Parathyroid adenoma (tissue), 2 donors: ENCODE results near the gene SRGAP1.

Experiments
- H2AFZ ChIP-seq: fragments of 300-600 bp; sonication (generic); one replicate; pipeline ENCODE4 v1.7.0; 2017; ENCODE audit warnings: antibody characterized with exemption, mild to moderate bottlenecking
- H3K27ac ChIP-seq: fragments of 300-600 bp; sonication (generic); one replicate; pipeline ENCODE4 v1.7.0; 2017
- H3K27me3 ChIP-seq: fragments of 300-600 bp; sonication (generic); one replicate; pipeline ENCODE4 v1.7.0; 2017; ENCODE audit warnings: low read length; ENCODE audit not compliant: control insufficient read depth, insufficient read depth
- H3K36me3 ChIP-seq: fragments of 300-600 bp; sonication (generic); one replicate; pipeline ENCODE4 v1.7.0; 2017; ENCODE audit warnings: low read length; ENCODE audit not compliant: control insufficient read depth, insufficient read depth
- H3K4me1 ChIP-seq: fragments of 300-600 bp; sonication (generic); one replicate; pipeline ENCODE4 v1.7.0; 2017; ENCODE audit warnings: control low read depth
- H3K4me2 ChIP-seq: fragments of 300-600 bp; sonication (generic); one replicate; pipeline ENCODE4 v1.7.0; 2017; ENCODE audit warnings: low read length
- H3K4me3 ChIP-seq: fragments of 300-600 bp; sonication (generic); one replicate; pipeline ENCODE4 v1.7.0; 2017; ENCODE audit warnings: low read depth, low read length
- H3K79me2 ChIP-seq: fragments of 300-600 bp; sonication (generic); one replicate; pipeline ENCODE4 v1.7.0; 2017; ENCODE audit warnings: control low read depth
- H3K9ac ChIP-seq: fragments of 300-600 bp; sonication (generic); one replicate; pipeline ENCODE4 v1.7.0; 2017; ENCODE audit warnings: mild to moderate bottlenecking
- H3K9me3 ChIP-seq: fragments of 300-600 bp; sonication (generic); one replicate; pipeline ENCODE4 v1.7.0; 2017; ENCODE audit warnings: low read length; ENCODE audit not compliant: control insufficient read depth
- TF ChIP-seq, protein P1 (sequence below): fragments of 300-600 bp; sonication (generic); IDR thresholded peaks from one replicate; pipeline ENCODE4 v1.7.0; 2017; ENCODE audit warnings: antibody characterized with exemption, mild to moderate bottlenecking
- donor health status: primary hyperparathyroidism.

Gene SRGAP1

DNA sequence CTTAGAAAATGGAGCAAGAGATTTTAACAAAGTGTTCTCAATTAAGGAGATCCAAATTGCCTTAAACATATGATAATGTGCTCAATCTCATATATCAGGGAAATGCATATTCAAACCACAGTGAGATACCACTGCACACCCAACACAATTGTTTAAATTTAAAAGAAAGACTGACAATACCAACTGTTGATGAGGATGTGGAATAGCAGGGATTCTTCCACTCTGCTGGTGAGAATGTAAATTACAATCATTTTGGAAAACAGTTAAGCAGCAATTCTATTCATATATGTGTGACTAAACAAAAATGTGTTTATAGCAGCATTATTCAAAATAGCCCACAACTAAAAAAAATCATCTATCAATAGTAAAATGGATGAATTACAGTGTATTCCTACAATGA lies 233.4 kb downstream of the SRGAP1 start:
- H2AFZ ChIP-seq = no peak overlapping the region

GRCh38 chr12:64080319-64081007 lies 236.0 kb downstream of the SRGAP1 start:
- Histone ChIP-seq H3K27me3 (no peaks in the 10 kb centered on the region), H3K9me3 (no peaks in the 10 kb centered on the region), H3K4me1 (peaks cover 17% of the 10 kb centered on the region), H3K4me2 (peak overlapping the region; percentile 52), H3K4me3 (no peak overlapping the region), H3K36me3 (no peaks in the 10 kb centered on the region), H2AFZ (no peak overlapping the region), H3K27ac (no peak overlapping the region), H3K79me2 (no peaks in the 10 kb centered on the region), H3K9ac (no peak overlapping the region)
- TF ChIP-seq, protein P1, sequence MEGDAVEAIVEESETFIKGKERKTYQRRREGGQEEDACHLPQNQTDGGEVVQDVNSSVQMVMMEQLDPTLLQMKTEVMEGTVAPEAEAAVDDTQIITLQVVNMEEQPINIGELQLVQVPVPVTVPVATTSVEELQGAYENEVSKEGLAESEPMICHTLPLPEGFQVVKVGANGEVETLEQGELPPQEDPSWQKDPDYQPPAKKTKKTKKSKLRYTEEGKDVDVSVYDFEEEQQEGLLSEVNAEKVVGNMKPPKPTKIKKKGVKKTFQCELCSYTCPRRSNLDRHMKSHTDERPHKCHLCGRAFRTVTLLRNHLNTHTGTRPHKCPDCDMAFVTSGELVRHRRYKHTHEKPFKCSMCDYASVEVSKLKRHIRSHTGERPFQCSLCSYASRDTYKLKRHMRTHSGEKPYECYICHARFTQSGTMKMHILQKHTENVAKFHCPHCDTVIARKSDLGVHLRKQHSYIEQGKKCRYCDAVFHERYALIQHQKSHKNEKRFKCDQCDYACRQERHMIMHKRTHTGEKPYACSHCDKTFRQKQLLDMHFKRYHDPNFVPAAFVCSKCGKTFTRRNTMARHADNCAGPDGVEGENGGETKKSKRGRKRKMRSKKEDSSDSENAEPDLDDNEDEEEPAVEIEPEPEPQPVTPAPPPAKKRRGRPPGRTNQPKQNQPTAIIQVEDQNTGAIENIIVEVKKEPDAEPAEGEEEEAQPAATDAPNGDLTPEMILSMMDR = no peak

More for the DNA sequence above, 233.4 kb downstream of the SRGAP1 start:
- H3K4me2 ChIP-seq = no peak overlapping the region
- H3K27ac ChIP-seq = no peak overlapping the region
- TF ChIP-seq, protein P1 = no peak
- H3K4me1 ChIP-seq = peaks cover 13% of the 10 kb centered on the region
- H3K36me3 ChIP-seq = no peaks in the 10 kb centered on the region
- H3K9me3 ChIP-seq = no peaks in the 10 kb centered on the region
- no peaks in the 10 kb centered on the region for H3K79me2 ChIP-seq
- no peak overlapping the region for H3K4me3 ChIP-seq
- no peak overlapping the region for H3K9ac ChIP-seq
- no peaks in the 10 kb centered on the region for H3K27me3 ChIP-seq

GRCh38 chr12:64081008-64081404 lies 236.5 kb downstream of the SRGAP1 start:
- H3K4me1 ChIP-seq = peaks cover 17% of the 10 kb centered on the region
- H3K9me3 ChIP-seq = no peaks in the 10 kb centered on the region
- no peaks in the 10 kb centered on the region for H3K36me3 ChIP-seq
- TF ChIP-seq, protein P1 = no peak
- H2AFZ ChIP-seq = no peak overlapping the region
- H3K4me3 ChIP-seq = no peak overlapping the region
- no peaks in the 10 kb centered on the region for H3K27me3 ChIP-seq
- no peak overlapping the region for H3K9ac ChIP-seq
- H3K79me2 ChIP-seq = no peaks in the 10 kb centered on the region
- no peak overlapping the region for H3K27ac ChIP-seq
- H3K4me2 ChIP-seq = peak overlapping the region; percentile 52

DNA sequence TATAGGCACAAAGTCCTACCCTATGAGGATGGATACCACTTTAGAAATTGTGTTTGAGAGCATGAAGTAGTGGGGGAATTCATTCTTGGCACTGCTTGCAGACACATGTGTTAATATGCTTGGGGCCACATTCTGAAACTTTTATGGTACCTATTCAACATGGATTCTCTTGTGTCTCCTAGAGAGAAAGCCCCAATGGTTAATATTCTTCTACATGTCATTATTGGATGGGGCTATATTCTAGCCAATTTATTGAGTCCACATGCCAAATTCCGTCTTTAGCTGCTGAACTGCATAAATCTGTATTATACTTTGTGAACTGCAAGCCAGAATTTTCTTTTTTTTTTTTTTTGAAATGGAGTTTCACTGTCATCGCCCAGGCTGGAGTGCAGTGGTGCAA lies 237.6 kb downstream of the SRGAP1 start:
- H3K4me1 ChIP-seq = peaks cover 17% of the 10 kb centered on the region
- H3K27ac ChIP-seq = no peak overlapping the region

More for the DNA sequence above, 237.6 kb downstream of the SRGAP1 start:
- TF ChIP-seq, protein P1 = no peak
- no peak overlapping the region for H3K9ac ChIP-seq
- H3K36me3 ChIP-seq = no peaks in the 10 kb centered on the region
- no peaks in the 10 kb centered on the region for H3K9me3 ChIP-seq
- H3K27me3 ChIP-seq = no peaks in the 10 kb centered on the region
- H2AFZ ChIP-seq = no peak overlapping the region
- no peak overlapping the region for H3K4me2 ChIP-seq
- H3K79me2 ChIP-seq = no peaks in the 10 kb centered on the region
- no peak overlapping the region for H3K4me3 ChIP-seq
